Coronary artery (tissue), 2 donors: ENCODE measurements around the gene CBLN3.
A peak's percentile ranks its signal among the peaks of the same experiment; 100 is the strongest.
"Not testable (repeated sequence)": the region's sequence is repeated elsewhere in the genome, so short reads cannot be mapped to it uniquely, and the experiment has no call there.

Experiments
- DNase-seq: peaks from one replicate; pipeline ENCODE4 v3.0.0-alpha.2; 2017; ENCODE audit warnings: low spot score
- H3K27ac ChIP-seq, 2 donors: fragments of 200-600 bp; sonication (generic); one replicate each; pipeline ENCODE4 v1.5.1; 2016 to 2019
- H3K4me3 ChIP-seq: fragments of 200-600 bp; sonication (generic); 2 replicates; pipeline ENCODE4 v1.5.1; 2016; ENCODE audit warnings: mild to moderate bottlenecking, moderate library complexity
- TF ChIP-seq, protein P1 (sequence below): fragments of 200-600 bp; sonication (generic); IDR thresholded peaks from one replicate; pipeline ENCODE4 v1.5.1; 2019; ENCODE audit warnings: antibody characterized with exemption

The CBLN3 gene

DNA sequence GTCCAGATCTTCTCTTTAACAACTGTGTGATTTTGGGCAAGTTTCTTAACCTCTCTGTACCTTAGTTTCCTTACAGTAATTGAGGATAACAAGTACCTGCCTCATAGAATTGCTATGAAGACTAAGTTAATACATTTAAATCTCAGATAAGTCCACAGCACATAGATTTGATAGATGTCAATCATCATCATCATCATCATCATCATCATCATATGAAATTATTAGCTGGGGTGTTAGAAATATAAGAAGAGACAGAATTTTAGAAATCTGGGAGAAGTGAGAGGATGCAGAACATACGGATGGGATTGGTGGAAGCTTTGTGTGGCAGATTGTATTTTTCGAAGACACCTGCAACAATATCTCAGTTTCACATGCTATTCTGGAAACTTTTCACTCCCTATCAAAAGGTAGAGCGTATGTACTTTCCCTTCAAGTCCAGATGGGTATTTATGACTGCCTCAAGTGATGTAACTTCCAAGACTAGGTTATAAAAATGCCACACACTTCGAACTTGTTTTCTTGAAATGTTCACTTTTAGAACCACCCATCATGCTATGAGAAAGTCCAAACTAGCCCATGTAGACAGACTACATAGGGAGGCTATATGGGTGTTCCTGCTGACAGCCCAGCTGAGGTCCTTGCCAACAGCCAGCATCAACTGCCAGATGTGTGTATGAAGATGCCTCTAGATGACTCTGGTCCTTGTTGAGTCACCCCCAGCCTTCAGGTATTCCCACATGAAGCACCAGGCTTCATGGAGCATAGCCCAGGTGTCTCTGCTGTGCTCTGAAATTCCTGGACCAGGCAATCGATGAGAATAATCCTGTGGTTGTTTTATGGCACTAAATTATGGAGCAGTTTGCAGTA lies 33.8 kb upstream of the CBLN3 start:
- no peak for DNase-seq
- Histone ChIP-seq H3K27ac (no peak overlapping the region), H3K4me3 (no peak overlapping the region)
- TF ChIP-seq, protein P1, sequence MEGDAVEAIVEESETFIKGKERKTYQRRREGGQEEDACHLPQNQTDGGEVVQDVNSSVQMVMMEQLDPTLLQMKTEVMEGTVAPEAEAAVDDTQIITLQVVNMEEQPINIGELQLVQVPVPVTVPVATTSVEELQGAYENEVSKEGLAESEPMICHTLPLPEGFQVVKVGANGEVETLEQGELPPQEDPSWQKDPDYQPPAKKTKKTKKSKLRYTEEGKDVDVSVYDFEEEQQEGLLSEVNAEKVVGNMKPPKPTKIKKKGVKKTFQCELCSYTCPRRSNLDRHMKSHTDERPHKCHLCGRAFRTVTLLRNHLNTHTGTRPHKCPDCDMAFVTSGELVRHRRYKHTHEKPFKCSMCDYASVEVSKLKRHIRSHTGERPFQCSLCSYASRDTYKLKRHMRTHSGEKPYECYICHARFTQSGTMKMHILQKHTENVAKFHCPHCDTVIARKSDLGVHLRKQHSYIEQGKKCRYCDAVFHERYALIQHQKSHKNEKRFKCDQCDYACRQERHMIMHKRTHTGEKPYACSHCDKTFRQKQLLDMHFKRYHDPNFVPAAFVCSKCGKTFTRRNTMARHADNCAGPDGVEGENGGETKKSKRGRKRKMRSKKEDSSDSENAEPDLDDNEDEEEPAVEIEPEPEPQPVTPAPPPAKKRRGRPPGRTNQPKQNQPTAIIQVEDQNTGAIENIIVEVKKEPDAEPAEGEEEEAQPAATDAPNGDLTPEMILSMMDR = no peak

DNA sequence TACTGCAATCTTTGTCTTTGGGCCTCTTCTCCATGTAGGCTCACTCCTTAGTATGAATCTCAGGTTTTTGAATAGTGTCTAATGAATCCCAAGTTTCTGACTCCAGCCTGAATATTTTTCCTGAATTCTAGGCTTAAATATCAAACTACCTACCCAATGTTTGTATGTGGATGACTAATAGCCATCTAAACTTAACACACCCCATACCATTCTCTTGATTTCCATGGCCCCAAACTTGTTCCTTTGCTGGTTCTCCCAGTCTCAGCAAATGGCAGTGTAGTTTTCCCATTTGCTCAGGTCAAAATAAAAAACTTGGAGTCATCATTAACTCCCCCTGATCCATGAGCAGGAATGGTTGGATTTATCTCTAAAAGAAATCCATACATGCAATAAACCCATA lies 31.9 kb upstream of the CBLN3 start:
- no peak overlapping the region for H3K27ac ChIP-seq
- no peak overlapping the region for H3K4me3 ChIP-seq
- DNase-seq = no peak
- TF ChIP-seq, protein P1 = no peak

DNA sequence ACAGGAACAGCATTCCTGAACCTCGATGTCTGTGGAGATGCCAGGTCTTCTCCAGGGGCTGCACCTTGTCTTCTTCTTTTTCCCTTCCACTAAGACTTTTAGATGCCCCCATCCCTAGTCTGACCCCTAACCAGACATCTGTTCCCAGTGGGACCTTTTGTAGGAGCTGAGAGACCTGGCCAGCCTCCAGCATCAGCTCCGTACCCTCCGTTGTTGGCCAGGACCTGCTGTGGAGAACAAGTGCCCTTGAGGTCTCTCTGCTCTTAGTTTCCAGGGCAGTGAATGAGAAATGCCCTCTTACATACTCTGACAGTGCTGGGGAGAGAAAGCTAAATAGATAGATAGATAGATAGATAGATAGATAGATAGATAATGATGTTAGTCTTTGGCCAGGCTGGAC lies 29.9 kb upstream of the CBLN3 start:
- Histone ChIP-seq H3K4me3 (no peak overlapping the region), H3K27ac (no peak overlapping the region)
- DNase-seq = no peak
- TF ChIP-seq, protein P1 = no peak

DNA sequence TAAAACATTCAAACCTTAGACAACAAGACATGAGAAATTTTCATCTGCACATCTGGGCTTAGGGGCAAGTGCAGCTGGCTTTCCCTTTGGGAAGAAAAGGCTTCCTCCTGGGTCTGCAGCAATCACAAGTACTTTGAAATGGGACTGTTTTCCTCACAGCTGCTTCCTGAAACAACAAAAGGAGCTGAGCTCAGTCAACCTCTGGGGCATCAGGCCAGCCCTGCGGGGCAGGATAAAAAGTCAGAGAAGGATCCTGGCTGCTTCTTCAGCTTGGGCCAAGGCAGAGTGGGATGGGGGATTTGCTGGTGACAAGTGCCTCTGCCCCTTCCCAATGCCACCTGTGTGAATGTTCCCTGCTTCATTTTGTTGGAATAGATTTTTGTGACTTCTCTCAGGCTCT lies 29.3 kb upstream of the CBLN3 start:
- no peak for DNase-seq
- Histone ChIP-seq H3K27ac (no peak overlapping the region), H3K4me3 (no peak overlapping the region)
- TF ChIP-seq, protein P1 = no peak

DNA sequence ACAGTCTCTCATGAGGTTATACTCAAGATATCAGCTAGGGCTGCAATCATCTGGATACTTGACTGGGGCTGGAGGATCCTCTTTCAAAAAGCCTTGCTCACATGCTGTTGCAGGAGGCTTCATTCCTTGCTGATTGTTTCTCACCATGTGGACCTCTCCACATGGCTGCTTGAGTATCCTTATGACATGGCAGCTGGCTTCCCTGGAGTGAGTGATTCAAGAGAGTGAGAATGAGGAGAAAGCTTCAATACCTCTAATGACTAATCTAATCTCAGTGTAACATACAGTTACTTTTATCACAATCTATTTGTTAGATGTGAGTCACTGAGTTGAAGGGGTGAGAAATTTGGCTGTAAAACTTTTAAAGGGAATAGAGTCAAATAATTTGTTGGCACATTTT lies 27.5 kb upstream of the CBLN3 start:
- Histone ChIP-seq H3K4me3 (no peak overlapping the region), H3K27ac (no peak overlapping the region)
- TF ChIP-seq, protein P1 = no peak
- DNase-seq = no peak

DNA sequence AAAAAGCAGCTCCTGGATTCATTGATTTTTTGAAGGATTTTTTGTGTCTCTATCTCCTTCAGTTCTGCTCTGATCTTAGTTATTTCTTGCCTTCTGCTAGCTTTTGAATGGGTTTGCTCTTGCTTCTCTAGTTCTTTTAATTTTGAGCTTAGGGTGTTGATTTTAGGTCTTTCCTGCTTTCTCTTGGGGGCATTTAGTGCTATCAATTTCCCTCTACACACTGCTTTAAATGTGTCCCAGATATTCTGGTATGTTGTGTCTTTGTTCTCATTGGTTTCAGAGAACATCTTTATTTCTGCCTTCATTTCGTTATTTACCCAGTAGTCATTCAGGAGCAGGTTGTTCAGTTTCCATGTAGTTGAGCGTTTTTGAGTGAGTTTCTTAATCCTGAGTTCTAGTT lies 21.4 kb upstream of the CBLN3 start:
- not testable (repeated sequence) for H3K4me3 ChIP-seq, H3K27ac ChIP-seq, DNase-seq

DNA sequence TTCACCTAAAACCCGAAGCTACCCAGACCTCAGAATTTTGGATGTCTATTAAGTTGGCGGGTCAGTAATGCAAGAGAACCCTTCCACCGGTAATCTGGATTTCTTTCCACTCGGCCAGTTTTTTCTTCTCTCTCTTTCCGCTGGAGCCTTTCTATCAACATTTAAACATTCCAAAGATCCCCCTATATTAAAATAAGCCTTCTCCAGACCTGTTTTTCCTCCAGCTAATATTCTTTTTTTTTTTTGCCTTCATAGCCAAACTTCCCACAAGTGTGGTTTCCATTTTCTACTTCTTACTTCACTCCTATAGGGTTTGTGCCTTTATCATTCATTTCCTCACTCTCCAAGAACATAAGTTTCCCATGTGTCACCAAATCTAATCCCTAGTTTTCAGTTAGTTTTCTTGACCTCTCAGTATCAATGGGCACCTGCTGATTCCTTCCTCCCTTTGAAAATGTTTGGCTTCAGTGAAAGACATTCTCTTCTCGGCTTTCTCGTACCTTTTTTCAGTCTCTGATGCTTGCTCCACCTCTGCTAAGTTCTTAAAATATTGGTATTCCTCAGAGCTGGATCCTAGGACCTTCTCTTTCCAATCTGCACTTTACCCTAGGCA lies 13.7 kb upstream of the CBLN3 start:
- no peak for DNase-seq
- peak overlapping the region; percentile 80 for H3K4me3 ChIP-seq
- TF ChIP-seq, protein P1 = no peak
- peak overlapping the region; percentile 98 for H3K27ac ChIP-seq
